Thoracic aorta (tissue), 2 donors: ENCODE data around the gene SYN1. TPM values are rescaled to one million over a fixed set of nuclear protein-coding genes. Genes with fewer than 3 reads are reported as not detected.
A peak's percentile ranks its signal among the peaks of the same experiment; 100 is the strongest.

Experiments used
- ATAC-seq: fragments of 150-250 bp; one replicate; pipeline ENCODE4 v1.8.0; 2017; ENCODE audit warnings: low read depth; ENCODE audit not compliant: insufficient number of reproducible peaks, low FRiP score
- DNase-seq: peaks from one replicate; pipeline ENCODE4 v3.0.0-alpha.2; 2020; ENCODE audit warnings: low spot score
- H3K27ac ChIP-seq, 2 donors: fragments of 200-600 bp; sonication (generic); 1 replicate in 1 of 2; 2 replicates in 1 of 2; pipeline ENCODE4 v1.5.1; 2016; ENCODE audit warnings: mild to moderate bottlenecking in 2 of 2, moderate library complexity in 2 of 2
- H3K27me3 ChIP-seq: fragments of 200-600 bp; sonication (generic); replicated peaks from 2 replicates; pipeline ENCODE4 v1.6.0; 2016; ENCODE audit warnings: mild to moderate bottlenecking; ENCODE audit not compliant: insufficient read depth
- H3K36me3 ChIP-seq: fragments of 200-600 bp; sonication (generic); one replicate; pipeline ENCODE4 v1.5.1; 2016
- H3K4me1 ChIP-seq, 2 donors: fragments of 200-600 bp; sonication (generic); 1 replicate in 1 of 2; 2 replicates in 1 of 2; pipeline versions ENCODE4 v1.5.1 to v1.6.0; 2016; ENCODE audit warnings: low read depth in 2 of 2, mild to moderate bottlenecking in 1 of 2; ENCODE audit not compliant: control insufficient read depth in 1 of 2
- H3K4me3 ChIP-seq: fragments of 200-600 bp; sonication (generic); 2 replicates; pipeline ENCODE4 v1.5.1; 2016; ENCODE audit warnings: mild to moderate bottlenecking
- H3K9me3 ChIP-seq: fragments of 200-600 bp; sonication (generic); 2 replicates; pipeline ENCODE4 v1.5.1; 2016
- CTCF ChIP-seq: fragments of 200-600 bp; sonication (generic); IDR thresholded peaks from one replicate; pipeline ENCODE4 v1.5.1; 2019; ENCODE audit warnings: antibody characterized with exemption
- total RNA-seq, 2 donors: library from RNA; depleted of rRNA; stranded (reverse); fragments of >200 nt; gene quantifications; one replicate each; pipeline versions ENCODE4 v1.1.0 to v1.2.3, GENCODE V29; 2016

SYN1 gene
- total RNA-seq, 2 donors from 2014 or later, result 0.27 to 0.85 TPM

GRCh38 chrX:47574076-47574546, 45.5 kb downstream of the SYN1 start:
- Histone ChIP-seq H3K27me3 (no peaks in the 10 kb centered on the region), H3K27ac (peak overlapping the region in 1 of 2 donors; percentile 27), H3K4me3 (peak overlapping the region; percentile 56), H3K36me3 (peaks cover 3% of the 10 kb centered on the region), H3K9me3 (no peaks in the 10 kb centered on the region), H3K4me1 (peaks cover 0 to 23% of the 10 kb centered on the region in 2 donors)
- ATAC-seq (no peak), DNase-seq (no peak)
- TF ChIP-seq CTCF, result no peak

GRCh38 chrX:47573341-47574075, 46.1 kb downstream of the SYN1 start:
- no peak for TF ChIP-seq CTCF
- H3K9me3 ChIP-seq, result no peaks in the 10 kb centered on the region
- H3K27me3 ChIP-seq, result no peaks in the 10 kb centered on the region
- peak overlapping the region in 1 of 2 donors; percentile 27 for H3K27ac ChIP-seq
- ATAC-seq, result no peak
- peaks cover 0 to 23% of the 10 kb centered on the region in 2 donors for H3K4me1 ChIP-seq
- peaks cover 3% of the 10 kb centered on the region for H3K36me3 ChIP-seq
- peak overlapping the region; percentile 56 for H3K4me3 ChIP-seq
- no peak for DNase-seq

GRCh38 chrX:47572773-47573340, 46.8 kb downstream of the SYN1 start:
- no peak for DNase-seq
- no peaks in the 10 kb centered on the region for H3K9me3 ChIP-seq
- no peaks in the 10 kb centered on the region for H3K27me3 ChIP-seq
- no peak overlapping the region for H3K4me3 ChIP-seq
- no peak for ATAC-seq
- H3K36me3 ChIP-seq, result peaks cover 4% of the 10 kb centered on the region
- no peak for TF ChIP-seq CTCF
- H3K4me1 ChIP-seq, result peaks cover 0 to 17% of the 10 kb centered on the region in 2 donors
- peak overlapping the region in 1 of 2 donors; percentile 27 for H3K27ac ChIP-seq

GRCh38 chrX:47571896-47572295, 47.8 kb downstream of the SYN1 start:
- Histone ChIP-seq H3K27me3 (no peaks in the 10 kb centered on the region), H3K27ac (no peak overlapping the region), H3K36me3 (peaks cover 11% of the 10 kb centered on the region), H3K4me1 (peaks cover 0 to 11% of the 10 kb centered on the region in 2 donors), H3K4me3 (no peak overlapping the region), H3K9me3 (no peaks in the 10 kb centered on the region)
- DNase-seq, result no peak
- TF ChIP-seq CTCF, result no peak
- no peak for ATAC-seq

- Histone ChIP-seq H3K4me1 (peaks cover 0 to 11% of the 10 kb centered on the region in 2 donors), H3K4me3 (no peak overlapping the region), H3K36me3 (peaks cover 11% of the 10 kb centered on the region), H3K9me3 (no peaks in the 10 kb centered on the region), H3K27ac (no peak overlapping the region), H3K27me3 (no peaks in the 10 kb centered on the region)
- DNase-seq (no peak), ATAC-seq (no peak)
- no peak for TF ChIP-seq CTCF
Measured at GRCh38 chrX:47571215-47571614, 48.4 kb downstream of the SYN1 start.
